Sigmoid colon (tissue), 7 donors: ENCODE measurements around the gene ROMO1. TPM values are rescaled to one million over a fixed set of nuclear protein-coding genes. Genes with fewer than 3 reads are reported as not detected.
"Not testable (repeated sequence)": the region's sequence is repeated elsewhere in the genome, so short reads cannot be mapped to it uniquely, and the experiment has no call there.

ENCODE experiments used
- DNase-seq: peaks from one replicate; pipeline ENCODE4 v3.0.0-alpha.2; 2019
- H3K27ac ChIP-seq, 4 donors: fragments of 200-600 bp; sonication (generic); one replicate each; pipeline ENCODE4 v1.5.1; 2016 to 2019; ENCODE audit warnings: mild to moderate bottlenecking in 1 of 4
- H3K27me3 ChIP-seq, 3 donors: fragments of 200-600 bp; sonication (generic); one replicate each; pipeline ENCODE4 v1.5.1; 2019; ENCODE audit warnings: mild to moderate bottlenecking in 1 of 3
- H3K36me3 ChIP-seq, 4 donors: fragments of 200-600 bp; sonication (generic); one replicate each; pipeline ENCODE4 v1.5.1; 2016 to 2019
- H3K4me1 ChIP-seq, 4 donors: fragments of 200-600 bp; sonication (generic); one replicate each; pipeline ENCODE4 v1.5.1; 2017 to 2019
- H3K4me3 ChIP-seq, 4 donors: fragments of 200-600 bp; sonication (generic); one replicate each; pipeline ENCODE4 v1.5.1; 2017 to 2019; ENCODE audit warnings: mild to moderate bottlenecking in 2 of 4, moderate library complexity in 1 of 4
- H3K9me3 ChIP-seq, 4 donors: fragments of 200-600 bp in 3 of 4; sonication (generic) in 3 of 4; one replicate each; pipeline versions ENCODE4 v1.5.1 to v1.6.1; 2013 to 2019
- EP300 ChIP-seq, 4 donors: sonication (generic); formaldehyde crosslinking; IDR thresholded peaks; one replicate each; pipeline ENCODE4 v1.6.1; 2017; ENCODE audit warnings: antibody characterized with exemption in 4 of 4
- POLR2A ChIP-seq, 2 donors: fragments of 450-650 bp; IDR thresholded peaks; one replicate each; pipeline ENCODE4 v1.6.1; 2016; ENCODE audit warnings: antibody characterized with exemption in 2 of 2, mild to moderate bottlenecking in 2 of 2, moderate library complexity in 2 of 2
- POLR2AphosphoS5 ChIP-seq, 4 donors: sonication (generic); formaldehyde crosslinking; IDR thresholded peaks; one replicate each; pipeline ENCODE4 v1.6.1; 2017; ENCODE audit warnings: antibody characterized with exemption in 4 of 4
- WGBS, 2 donors: extraction: QIAGEN DNeasy Blood & Tissue Kit; methylation state at CpG; one replicate each; pipeline ENCODE4 v1.1.7; 2013; 5-methylcytosine and 5-hydroxymethylcytosine counted together
- intact Hi-C: fragments of 100-400 bp; cut with DNase I; formaldehyde crosslinking; loops from one replicate; pipeline ENCODE4 v1.15.1; 2023
- polyA plus RNA-seq, 3 donors: library from polyadenylated mRNA; stranded (reverse); fragments of 200-250 nt; gene quantifications; one replicate each; pipeline ENCODE4 v1.2.3, GENCODE V29; 2013
- total RNA-seq, 4 donors: library from RNA; depleted of rRNA; stranded (reverse); fragments of >200 nt; gene quantifications; one replicate each; pipeline ENCODE4 v1.1.0, GENCODE V29; 2016
- TF ChIP-seq, protein P1 (sequence below), 4 experiments: fragments of 450-650 bp in 3 of 4; fragments of 200-600 bp in 1 of 4; IDR thresholded peaks; one replicate each; pipeline ENCODE4 v1.5.1; 2016 to 2019; ENCODE audit warnings: antibody characterized with exemption in 4 of 4, mild to moderate bottlenecking in 3 of 4, moderate library complexity in 2 of 4
- donor health status: healthy with polysubstance abuse.
- donor health status: Bipolar disorder and iron deficiency.
- donor health status: healthy.

Gene ROMO1
- total and polyA plus RNA-seq, 7 donors, result 206 to 621 (median 486) TPM

GRCh38 chr20:35710039-35710438 lies 10.8 kb downstream of the ROMO1 start:
- no peaks in the 10 kb centered on the region for H3K27me3 ChIP-seq
- no peak for DNase-seq
- peaks cover 12 to 99% (median 58%) of the 10 kb centered on the region in 4 donors for H3K36me3 ChIP-seq
- H3K27ac ChIP-seq, result no peak overlapping the region
- TF ChIP-seq POLR2A (IDR thresholded peaks at IDR 0.05) (no peak), POLR2AphosphoS5 (IDR thresholded peaks at IDR 0.05) (no peak), EP300 (IDR thresholded peaks at IDR 0.05) (no peak)
- TF ChIP-seq, protein P1, sequence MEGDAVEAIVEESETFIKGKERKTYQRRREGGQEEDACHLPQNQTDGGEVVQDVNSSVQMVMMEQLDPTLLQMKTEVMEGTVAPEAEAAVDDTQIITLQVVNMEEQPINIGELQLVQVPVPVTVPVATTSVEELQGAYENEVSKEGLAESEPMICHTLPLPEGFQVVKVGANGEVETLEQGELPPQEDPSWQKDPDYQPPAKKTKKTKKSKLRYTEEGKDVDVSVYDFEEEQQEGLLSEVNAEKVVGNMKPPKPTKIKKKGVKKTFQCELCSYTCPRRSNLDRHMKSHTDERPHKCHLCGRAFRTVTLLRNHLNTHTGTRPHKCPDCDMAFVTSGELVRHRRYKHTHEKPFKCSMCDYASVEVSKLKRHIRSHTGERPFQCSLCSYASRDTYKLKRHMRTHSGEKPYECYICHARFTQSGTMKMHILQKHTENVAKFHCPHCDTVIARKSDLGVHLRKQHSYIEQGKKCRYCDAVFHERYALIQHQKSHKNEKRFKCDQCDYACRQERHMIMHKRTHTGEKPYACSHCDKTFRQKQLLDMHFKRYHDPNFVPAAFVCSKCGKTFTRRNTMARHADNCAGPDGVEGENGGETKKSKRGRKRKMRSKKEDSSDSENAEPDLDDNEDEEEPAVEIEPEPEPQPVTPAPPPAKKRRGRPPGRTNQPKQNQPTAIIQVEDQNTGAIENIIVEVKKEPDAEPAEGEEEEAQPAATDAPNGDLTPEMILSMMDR (IDR thresholded peaks at IDR 0.05), result no peak
- no peaks in the 10 kb centered on the region for H3K9me3 ChIP-seq
- peaks cover 0 to 42% (median 24%) of the 10 kb centered on the region in 4 donors for H3K4me1 ChIP-seq
- intact Hi-C loops, result no loop called here
- H3K4me3 ChIP-seq, result no peak overlapping the region

- WGBS, 2 donors, result 58 to 74% methylated on average over 6 of the region's 6 CpGs
Measured at GRCh38 chr20:35710884-35711587, 11.8 kb downstream of the ROMO1 start.

GRCh38 chr20:35711588-35712209 lies 12.5 kb downstream of the ROMO1 start:
- peaks cover 13 to 99% (median 60%) of the 10 kb centered on the region in 4 donors for H3K36me3 ChIP-seq
- no peak for TF ChIP-seq POLR2A (IDR thresholded peaks at IDR 0.05)
- no peak for TF ChIP-seq EP300 (IDR thresholded peaks at IDR 0.05)
- no peak overlapping the region for H3K27ac ChIP-seq
- intact Hi-C loops, result no loop called here
- peaks cover 0 to 42% (median 24%) of the 10 kb centered on the region in 4 donors for H3K4me1 ChIP-seq
- no peak overlapping the region for H3K4me3 ChIP-seq
- WGBS, 2 donors, result 80% methylated on average over 6 of the region's 6 CpGs
- H3K9me3 ChIP-seq, result no peaks in the 10 kb centered on the region
- DNase-seq, result no peak
- no peaks in the 10 kb centered on the region for H3K27me3 ChIP-seq

More at GRCh38 chr20:35710884-35711587, 11.8 kb downstream of the ROMO1 start:
- no peaks in the 10 kb centered on the region for H3K9me3 ChIP-seq
- TF ChIP-seq, protein P1 (IDR thresholded peaks at IDR 0.05), result no peak
- no peak for TF ChIP-seq EP300 (IDR thresholded peaks at IDR 0.05)
- H3K4me1 ChIP-seq, result peaks cover 0 to 42% (median 24%) of the 10 kb centered on the region in 4 donors
- H3K27me3 ChIP-seq, result no peaks in the 10 kb centered on the region
- no peak for DNase-seq
- H3K4me3 ChIP-seq, result no peak overlapping the region
- intact Hi-C loops, result no loop called here
- H3K27ac ChIP-seq, result no peak overlapping the region
- H3K36me3 ChIP-seq, result peaks cover 14 to 99% (median 59%) of the 10 kb centered on the region in 4 donors

DNA sequence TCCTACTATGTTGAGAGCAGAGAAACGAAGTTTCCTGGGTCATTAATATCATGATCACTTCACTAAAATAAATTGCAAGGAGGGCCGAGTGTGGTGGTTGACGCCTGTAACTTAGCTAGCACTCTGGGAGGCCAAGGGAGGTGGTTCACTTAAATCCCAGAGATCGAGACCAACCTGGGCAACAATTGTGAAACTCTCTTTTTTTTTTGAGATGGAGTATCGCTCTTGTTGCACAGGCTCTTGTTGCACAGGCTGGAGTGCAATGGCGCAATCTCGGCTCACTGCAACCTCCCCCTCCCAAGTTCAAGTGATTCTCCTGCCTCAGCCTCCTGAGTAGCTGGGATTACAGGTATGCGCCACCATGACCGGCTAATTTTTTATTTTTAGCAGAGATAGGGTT lies 13.9 kb downstream of the ROMO1 start:
- H3K27me3 ChIP-seq, H3K4me3 ChIP-seq, H3K9me3 ChIP-seq, intact Hi-C loops, H3K27ac ChIP-seq, DNase-seq: not testable (repeated sequence)
- Histone ChIP-seq H3K36me3 (peaks cover 23 to 99% (median 67%) of the 10 kb centered on the region in 4 donors), H3K4me1 (peaks cover 0 to 35% (median 24%) of the 10 kb centered on the region in 4 donors)
- 86 to 92% methylated on average over 9 of the region's 9 CpGs for WGBS, 2 donors

GRCh38 chr20:35714127-35714526 lies 14.9 kb downstream of the ROMO1 start:
- Histone ChIP-seq H3K36me3 (peaks cover 31 to 99% (median 76%) of the 10 kb centered on the region in 4 donors), H3K9me3 (no peaks in the 10 kb centered on the region), H3K4me1 (peaks cover 0 to 27% (median 21%) of the 10 kb centered on the region in 4 donors), H3K27me3 (no peaks in the 10 kb centered on the region), H3K27ac (no peak overlapping the region), H3K4me3 (no peak overlapping the region)
- no peak for TF ChIP-seq POLR2A (IDR thresholded peaks at IDR 0.05)
- TF ChIP-seq, protein P1 (IDR thresholded peaks at IDR 0.05), result no peak
- TF ChIP-seq EP300 (IDR thresholded peaks at IDR 0.05), result no peak
- no peak for TF ChIP-seq POLR2AphosphoS5 (IDR thresholded peaks at IDR 0.05)
- DNase-seq, result no peak
- intact Hi-C loops, result no loop called here
- WGBS, 2 donors, result 77 to 90% methylated on average over 4 of the region's 4 CpGs
